ENCODE measurements around the gene ZNHIT1.

- TF ChIP-seq POLR2AphosphoS5 (IDR thresholded peaks at IDR 0.05): no peak
- TF ChIP-seq POLR2A (IDR thresholded peaks at IDR 0.05): no peak
- TF ChIP-seq CTCF (IDR thresholded peaks at IDR 0.05): no peak
- TF ChIP-seq EP300 (IDR thresholded peaks at IDR 0.05): no peak
Observed at GRCh38 chr7:101238226-101239182, 20.5 kb downstream of the ZNHIT1 start.
